ENCODE results near the gene CGB1.

Gene CGB1

DNA sequence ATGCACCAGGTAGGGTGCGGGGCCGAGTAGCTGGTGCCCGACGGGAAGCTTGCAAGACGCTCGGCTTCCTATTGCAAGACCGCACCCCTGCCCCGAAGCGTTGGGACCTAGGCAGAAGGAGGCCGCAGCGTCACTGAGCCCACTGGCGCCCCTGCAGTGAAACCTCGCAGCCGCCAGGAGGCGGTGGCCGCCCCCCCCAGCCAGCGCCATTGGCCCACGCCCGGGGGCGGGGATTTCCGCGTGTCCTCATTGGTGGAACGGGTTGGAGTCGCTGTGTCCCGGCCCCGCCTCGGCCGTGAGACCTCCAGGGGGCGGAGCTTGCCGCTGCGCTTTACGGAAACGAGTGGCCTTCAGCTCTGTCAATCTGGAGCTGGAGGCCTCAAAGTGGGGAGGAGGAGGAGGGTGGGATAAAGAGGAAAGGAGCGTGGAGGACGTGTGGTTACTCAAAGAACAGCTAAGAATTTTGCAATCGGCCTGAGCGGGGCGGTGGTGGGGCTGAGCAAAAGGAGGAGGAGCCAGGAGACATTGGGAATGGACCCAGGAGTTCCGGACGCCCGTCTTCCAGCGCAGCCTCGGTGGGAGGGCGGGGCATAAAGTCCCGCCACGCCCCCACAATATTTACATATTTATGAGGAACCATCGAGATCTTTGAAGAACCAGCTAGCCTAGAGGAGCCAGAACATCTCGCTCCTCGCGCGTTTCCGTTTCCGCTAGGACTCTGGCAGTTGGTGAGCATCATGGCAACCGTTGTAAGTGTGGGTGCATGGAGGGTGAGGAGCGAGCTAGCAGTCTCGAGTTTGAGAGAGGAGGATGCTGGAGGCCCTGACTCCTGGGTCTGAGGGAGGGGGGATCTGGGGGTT, 43.3 kb downstream of the CGB1 start, which contains the start of the genes GYS1 and RUVBL2:
Gene GYS1, minus strand, starts transcription at position 135 of the 860 bp plus-strand sequence. CDS start 197 bp downstream, outside the sequence.
Gene RUVBL2, plus strand, starts transcription at position 713 of the 860 bp plus-strand sequence. Its CDS starts 25 bp downstream, at position 738.
- peak; percentile 98 to 99 for DNase-seq

DNA sequence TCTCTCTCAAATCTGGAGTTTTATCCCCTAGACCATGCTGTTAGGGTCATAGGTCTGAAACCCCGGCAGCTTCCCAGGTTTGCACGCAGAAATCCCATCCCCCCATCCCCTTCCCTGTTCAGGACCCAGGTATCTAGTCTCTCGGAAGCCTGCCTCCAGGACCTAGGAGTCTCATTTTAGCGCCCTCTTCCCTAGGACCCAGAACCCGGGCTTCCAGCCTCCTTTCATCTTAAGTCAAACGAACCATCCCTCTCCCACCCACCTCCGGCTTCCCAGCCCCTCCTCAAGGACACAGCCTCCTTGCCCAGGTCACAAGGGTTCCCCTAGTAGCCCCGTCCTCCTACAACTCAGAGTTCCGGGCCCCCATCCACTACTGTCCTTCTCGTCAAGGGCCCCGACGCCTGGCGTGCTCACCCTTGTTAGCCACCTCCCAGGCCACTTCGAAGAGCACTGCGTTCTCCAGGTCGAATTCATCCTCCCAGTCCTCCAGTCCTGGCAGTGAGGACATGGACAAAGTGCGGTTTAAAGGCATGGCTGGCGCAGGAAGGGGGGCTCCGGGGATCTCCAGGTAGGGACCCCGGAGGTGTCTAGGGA, 44.0 kb downstream of the CGB1 start:
- DNase-seq = no peak

DNA sequence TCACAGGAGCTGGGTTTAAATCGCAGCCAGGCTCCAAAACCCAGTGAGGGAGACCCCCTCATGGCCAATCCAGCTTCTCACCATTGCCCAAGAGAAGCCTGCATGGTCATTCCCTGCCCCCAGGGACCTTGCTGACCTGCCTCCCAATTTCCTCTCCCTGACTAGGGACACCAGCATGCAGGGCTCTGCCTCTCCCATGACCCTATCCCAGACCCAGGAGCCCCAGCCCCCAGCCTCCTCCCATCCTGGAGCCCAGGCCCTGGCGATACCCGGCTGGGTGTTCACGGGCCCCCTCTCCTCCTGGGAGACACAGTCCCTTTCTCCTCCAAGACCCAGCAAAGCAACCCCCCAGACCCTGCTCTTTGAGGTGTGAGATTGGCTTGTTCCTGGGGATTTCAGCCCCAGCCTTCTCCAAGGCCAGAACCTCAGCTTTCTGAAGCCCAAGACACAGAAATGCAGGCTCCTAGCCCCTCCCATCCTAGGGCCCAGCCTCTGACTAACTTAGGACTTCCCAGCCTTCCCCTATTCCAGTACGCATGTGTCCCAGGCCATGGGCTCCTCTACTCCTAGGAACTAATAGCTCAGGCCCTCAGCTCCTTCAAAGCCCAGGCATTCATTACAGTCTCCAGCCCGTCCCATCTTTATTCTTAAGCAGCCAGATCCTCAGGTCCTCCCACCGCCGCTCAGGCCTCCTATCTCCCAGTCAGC, 44.7 kb downstream of the CGB1 start:
- DNase-seq = peak; percentile 21 to 33

- DNase-seq = no peak
These were observed 45.6 kb downstream of the CGB1 start for GRCh38 chr19:48991011-48991609.

- DNase-seq = no peak
These were observed 46.3 kb downstream of the CGB1 start for GRCh38 chr19:48990400-48990799.

- DNase-seq = no peak
These were observed 46.9 kb downstream of the CGB1 start for GRCh38 chr19:48989701-48990291.

GRCh38 chr19:48988860-48989259, 47.8 kb downstream of the CGB1 start:
- no peak for DNase-seq

DNA sequence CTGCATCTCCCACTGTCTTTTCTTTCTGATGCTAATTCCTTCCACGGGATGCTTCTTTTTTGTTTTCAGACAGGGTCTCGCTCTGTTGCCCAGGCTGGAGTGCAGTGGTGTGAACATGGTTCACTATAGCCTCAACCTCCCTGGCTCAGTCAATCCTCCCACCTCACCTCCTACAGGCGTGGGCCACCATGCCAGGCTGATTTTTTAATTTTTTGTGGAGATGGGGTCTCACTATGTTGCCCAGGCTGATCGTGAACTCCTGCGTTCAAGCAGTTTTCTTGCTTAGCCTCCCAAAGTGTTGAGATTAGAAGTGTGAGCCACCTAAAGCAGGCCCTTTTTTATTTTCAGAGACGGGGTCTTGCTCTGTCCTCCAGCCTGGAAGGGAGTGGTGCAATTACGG, 48.4 kb downstream of the CGB1 start:
- no peak for DNase-seq

GRCh38 chr19:48987323-48987722, 49.4 kb downstream of the CGB1 start:
- no peak for DNase-seq

DNA sequence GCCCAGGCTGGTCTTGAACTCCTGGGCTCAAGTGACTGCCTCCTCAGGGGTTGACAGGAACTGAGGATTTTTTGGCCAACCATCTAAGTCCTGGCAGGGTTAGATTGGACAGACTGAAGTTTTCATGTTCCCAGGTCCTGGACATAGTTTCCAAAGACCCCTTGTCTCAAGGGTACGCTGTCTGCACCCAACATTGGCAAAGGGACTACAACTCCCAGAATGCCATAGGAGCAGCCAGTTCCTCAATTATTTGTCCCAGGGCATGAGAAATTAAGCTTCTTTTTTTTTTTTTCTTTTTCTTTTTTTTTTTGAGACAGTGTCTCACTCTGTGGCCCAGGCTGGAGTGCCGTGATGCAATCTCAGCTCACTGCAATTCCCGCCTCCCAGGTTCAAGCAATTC, 50.5 kb downstream of the CGB1 start:
- no peak for DNase-seq

- DNase-seq = no peak
These were observed 51.0 kb downstream of the CGB1 start for GRCh38 chr19:48985711-48986110.
